Gastroesophageal sphincter (tissue), 4 donors: Measurements from ENCODE around the gene TGFB3. TPM values are rescaled to one million over a fixed set of nuclear protein-coding genes. Genes with fewer than 3 reads are reported as not detected.
A peak's percentile ranks its signal among the peaks of the same experiment; 100 is the strongest.

Experiments
- ATAC-seq: fragments of 150-250 bp; one replicate; pipeline ENCODE4 v1.9.1; 2016; ENCODE audit warnings: mild to moderate bottlenecking, moderate library complexity
- H3K27ac ChIP-seq, 4 donors: fragments of 200-600 bp; sonication (generic) in 3 of 4; 1 replicate in 3 of 4; 2 replicates in 1 of 4; pipeline ENCODE4 v1.5.1; 2016 to 2019
- H3K27me3 ChIP-seq: fragments of 200-600 bp; sonication (generic); one replicate; pipeline ENCODE4 v1.5.1; 2019
- H3K36me3 ChIP-seq, 2 donors: fragments of 200-600 bp; sonication (generic); one replicate each; pipeline ENCODE4 v1.5.1; 2019; ENCODE audit warnings: control low read depth in 1 of 2
- H3K4me1 ChIP-seq, 3 donors: fragments of 200-600 bp; sonication (generic); 1 replicate in 2 of 3; 2 replicates in 1 of 3; pipeline ENCODE4 v1.5.1; 2016 to 2019; ENCODE audit warnings: control low read depth in 2 of 3
- H3K4me3 ChIP-seq, 2 donors: fragments of 200-600 bp; sonication (generic); one replicate each; pipeline ENCODE4 v1.5.1; 2019; ENCODE audit warnings: mild to moderate bottlenecking in 1 of 2, moderate library complexity in 1 of 2
- H3K9me3 ChIP-seq, 3 donors: fragments of 200-600 bp; sonication (generic); one replicate each; pipeline ENCODE4 v1.5.1; 2017 to 2019; ENCODE audit warnings: control low read depth in 2 of 3
- EP300 ChIP-seq: sonication (generic); formaldehyde crosslinking; IDR thresholded peaks from one replicate; pipeline ENCODE4 v1.6.1; 2017; ENCODE audit warnings: antibody characterized with exemption, mild to moderate bottlenecking
- POLR2A ChIP-seq, 2 donors: fragments of 450-650 bp; IDR thresholded peaks; one replicate each; pipeline ENCODE4 v1.6.1; 2017; ENCODE audit warnings: antibody characterized with exemption in 2 of 2, mild to moderate bottlenecking in 2 of 2, moderate library complexity in 1 of 2
- POLR2AphosphoS5 ChIP-seq: sonication (generic); formaldehyde crosslinking; IDR thresholded peaks from one replicate; pipeline ENCODE4 v1.6.1; 2017; ENCODE audit warnings: antibody characterized with exemption
- WGBS, 2 donors: methylation state at CpG; one replicate each; pipeline ENCODE4 v1.1.5; 2018; ENCODE audit warnings: low coverage in 1 of 2; 5-methylcytosine and 5-hydroxymethylcytosine counted together
- total RNA-seq, 4 donors: library from RNA; depleted of rRNA; stranded (reverse); fragments of >200 nt; gene quantifications; one replicate each; pipeline ENCODE4 v1.1.0, GENCODE V29; 2016
- TF ChIP-seq, protein P1 (sequence below), 4 experiments: fragments of 200-600 bp in 2 of 4; fragments of 450-650 bp in 2 of 4; sonication (generic) in 1 of 4; IDR thresholded peaks; one replicate each; pipeline ENCODE4 v1.5.1; 2017 to 2019; ENCODE audit warnings: antibody characterized with exemption in 4 of 4, mild to moderate bottlenecking in 2 of 4, moderate library complexity in 2 of 4

TGFB3 gene
- total RNA-seq, 4 donors from 2014 or later: 24.1 to 38.3 (median 27.6) TPM

DNA sequence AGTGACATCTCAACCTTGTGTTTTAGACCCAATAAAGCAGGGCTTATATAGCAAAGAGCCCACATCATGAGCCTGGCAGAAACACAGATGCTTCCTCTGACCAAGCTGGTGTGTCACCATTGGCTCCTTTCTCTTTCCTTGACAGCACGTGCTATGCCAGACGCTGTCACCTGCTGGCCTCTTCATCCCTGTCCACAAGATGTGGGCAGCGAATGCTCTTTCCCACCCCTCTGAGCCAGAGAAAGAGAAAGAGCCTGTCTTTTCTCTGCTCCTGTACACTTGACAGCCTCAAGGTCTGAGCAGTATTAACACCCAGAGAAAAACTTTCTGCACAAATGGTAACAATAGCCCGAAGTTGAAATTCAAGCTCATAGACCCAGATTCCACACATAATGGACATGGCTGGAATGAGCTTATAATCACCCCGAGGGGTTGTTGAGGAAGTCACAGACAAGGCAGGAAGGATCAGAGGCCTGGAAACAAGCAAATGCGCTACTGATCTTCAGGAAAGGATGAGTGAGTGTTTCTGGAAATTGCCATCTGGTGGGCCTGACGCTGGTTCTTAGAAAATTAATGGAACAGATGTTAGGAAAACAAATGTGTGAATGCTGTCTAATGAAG is 8.9 kb downstream of the TGFB3 start:
- ATAC-seq: no peak

DNA sequence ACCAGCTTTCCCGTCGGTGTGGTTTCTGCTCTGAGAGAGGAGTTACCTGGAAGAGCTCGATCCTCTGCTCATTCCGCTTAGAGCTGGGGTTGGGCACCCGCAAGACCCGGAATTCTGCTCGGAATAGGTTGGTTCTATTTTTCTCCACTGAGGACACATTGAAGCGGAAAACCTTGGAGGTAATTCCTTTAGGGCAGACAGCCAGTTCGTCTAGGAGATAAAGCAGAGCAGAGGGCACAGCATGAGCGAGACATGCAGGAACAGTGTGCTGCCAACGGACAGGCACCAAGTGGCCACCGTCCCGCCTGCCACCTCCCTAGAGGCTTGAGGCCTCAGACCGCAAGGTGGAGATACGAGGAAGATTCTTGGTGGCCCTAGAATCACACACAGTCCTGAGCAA is 10.3 kb downstream of the TGFB3 start:
- Histone ChIP-seq H3K27me3 (no peaks in the 10 kb centered on the region), H3K4me1 (peaks cover 0 to 10% (median 0%) of the 10 kb centered on the region in 3 donors), H3K27ac (no peak overlapping the region), H3K36me3 (peaks cover 0 to 52% of the 10 kb centered on the region in 2 donors), H3K9me3 (no peaks in the 10 kb centered on the region), H3K4me3 (no peak overlapping the region)
- TF ChIP-seq POLR2AphosphoS5 (no peak), EP300 (no peak), POLR2A (IDR thresholded peaks at IDR 0.05) (no peak)
- TF ChIP-seq, protein P1, sequence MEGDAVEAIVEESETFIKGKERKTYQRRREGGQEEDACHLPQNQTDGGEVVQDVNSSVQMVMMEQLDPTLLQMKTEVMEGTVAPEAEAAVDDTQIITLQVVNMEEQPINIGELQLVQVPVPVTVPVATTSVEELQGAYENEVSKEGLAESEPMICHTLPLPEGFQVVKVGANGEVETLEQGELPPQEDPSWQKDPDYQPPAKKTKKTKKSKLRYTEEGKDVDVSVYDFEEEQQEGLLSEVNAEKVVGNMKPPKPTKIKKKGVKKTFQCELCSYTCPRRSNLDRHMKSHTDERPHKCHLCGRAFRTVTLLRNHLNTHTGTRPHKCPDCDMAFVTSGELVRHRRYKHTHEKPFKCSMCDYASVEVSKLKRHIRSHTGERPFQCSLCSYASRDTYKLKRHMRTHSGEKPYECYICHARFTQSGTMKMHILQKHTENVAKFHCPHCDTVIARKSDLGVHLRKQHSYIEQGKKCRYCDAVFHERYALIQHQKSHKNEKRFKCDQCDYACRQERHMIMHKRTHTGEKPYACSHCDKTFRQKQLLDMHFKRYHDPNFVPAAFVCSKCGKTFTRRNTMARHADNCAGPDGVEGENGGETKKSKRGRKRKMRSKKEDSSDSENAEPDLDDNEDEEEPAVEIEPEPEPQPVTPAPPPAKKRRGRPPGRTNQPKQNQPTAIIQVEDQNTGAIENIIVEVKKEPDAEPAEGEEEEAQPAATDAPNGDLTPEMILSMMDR (IDR thresholded peaks at IDR 0.05): no peak
- ATAC-seq: no peak
- 78% methylated on average over 4 of the region's 15 CpGs; no CpG with 5 or more reads in 1 of the 2 donors for WGBS, 2 donors

More for the DNA sequence above, 8.9 kb downstream of the TGFB3 start:
- peaks cover 0 to 24% (median 0%) of the 10 kb centered on the region in 3 donors for H3K4me1 ChIP-seq
- no peak overlapping the region for H3K4me3 ChIP-seq
- peaks cover 0 to 38% of the 10 kb centered on the region in 2 donors for H3K36me3 ChIP-seq
- no peak for TF ChIP-seq EP300
- TF ChIP-seq, protein P1 (IDR thresholded peaks at IDR 0.05): no peak
- no peak for TF ChIP-seq POLR2A (IDR thresholded peaks at IDR 0.05)
- no peak for TF ChIP-seq POLR2AphosphoS5
- 13 to 22% methylated on average over 6 of the region's 7 CpGs for WGBS, 2 donors
- no peaks in the 10 kb centered on the region for H3K9me3 ChIP-seq
- no peak overlapping the region for H3K27ac ChIP-seq
- H3K27me3 ChIP-seq: no peaks in the 10 kb centered on the region

DNA sequence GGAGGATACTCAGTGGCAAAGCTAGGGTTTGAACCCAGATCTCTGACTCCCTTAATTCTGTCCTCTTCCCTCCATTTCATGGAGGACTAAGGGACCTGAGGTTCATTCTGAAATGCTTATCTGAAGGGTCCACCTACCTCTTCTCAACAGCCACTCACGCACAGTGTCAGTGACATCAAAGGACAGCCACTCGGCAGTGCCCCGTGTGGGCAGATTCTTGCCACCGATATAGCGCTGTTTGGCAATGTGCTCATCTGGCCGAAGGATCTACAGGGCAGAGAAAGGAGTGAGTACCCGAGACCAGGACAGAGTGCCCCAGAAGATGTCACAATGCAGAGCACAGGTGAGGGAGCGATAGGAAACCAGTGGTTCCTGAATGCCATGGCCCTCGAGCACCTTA is 10.8 kb downstream of the TGFB3 start:
- ATAC-seq: no peak
- H3K36me3 ChIP-seq: peaks cover 0 to 57% of the 10 kb centered on the region in 2 donors
- 73 to 100% methylated on average over 1 to 3 of the region's 9 CpGs for WGBS, 2 donors

DNA sequence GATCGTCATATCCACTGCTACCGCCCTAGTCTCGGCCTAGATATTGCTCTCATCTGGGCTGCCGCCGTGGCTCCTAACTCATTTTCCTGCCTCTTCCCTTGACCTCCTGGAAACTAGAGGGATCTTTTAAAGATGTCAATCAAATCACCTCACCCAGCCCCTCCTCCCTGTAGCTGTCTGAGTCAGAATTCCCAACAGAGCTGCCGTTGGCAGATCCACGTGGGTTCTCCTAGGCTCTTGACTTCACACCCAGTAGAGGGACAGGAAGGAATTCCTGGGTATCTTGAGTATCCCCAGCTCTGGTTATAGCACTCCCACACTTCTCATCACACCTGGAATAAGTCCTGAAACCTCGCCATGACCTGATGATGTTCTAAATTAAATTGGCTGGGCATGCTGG is 11.9 kb downstream of the TGFB3 start:
- Histone ChIP-seq H3K27me3 (no peaks in the 10 kb centered on the region), H3K9me3 (no peaks in the 10 kb centered on the region), H3K27ac (peak overlapping the region in 1 of 4 donors; percentile 25), H3K4me3 (no peak overlapping the region), H3K4me1 (peaks cover 0 to 9% (median 0%) of the 10 kb centered on the region in 3 donors), H3K36me3 (peaks cover 0 to 68% of the 10 kb centered on the region in 2 donors)
- TF ChIP-seq, protein P1 (IDR thresholded peaks at IDR 0.05): no peak
- TF ChIP-seq POLR2AphosphoS5 (no peak), POLR2A (IDR thresholded peaks at IDR 0.05) (no peak), EP300 (no peak)
- peak; percentile 11 for ATAC-seq
- 68% methylated on average over 8 of the region's 8 CpGs; no CpG with 5 or more reads in 1 of the 2 donors for WGBS, 2 donors

More for the DNA sequence above, 10.8 kb downstream of the TGFB3 start:
- Histone ChIP-seq H3K27ac (no peak overlapping the region), H3K4me3 (no peak overlapping the region), H3K27me3 (no peaks in the 10 kb centered on the region), H3K4me1 (peaks cover 0 to 9% (median 0%) of the 10 kb centered on the region in 3 donors), H3K9me3 (no peaks in the 10 kb centered on the region)
- no peak for TF ChIP-seq POLR2AphosphoS5
- TF ChIP-seq, protein P1 (IDR thresholded peaks at IDR 0.05): no peak
- TF ChIP-seq POLR2A (IDR thresholded peaks at IDR 0.05): no peak
- no peak for TF ChIP-seq EP300

DNA sequence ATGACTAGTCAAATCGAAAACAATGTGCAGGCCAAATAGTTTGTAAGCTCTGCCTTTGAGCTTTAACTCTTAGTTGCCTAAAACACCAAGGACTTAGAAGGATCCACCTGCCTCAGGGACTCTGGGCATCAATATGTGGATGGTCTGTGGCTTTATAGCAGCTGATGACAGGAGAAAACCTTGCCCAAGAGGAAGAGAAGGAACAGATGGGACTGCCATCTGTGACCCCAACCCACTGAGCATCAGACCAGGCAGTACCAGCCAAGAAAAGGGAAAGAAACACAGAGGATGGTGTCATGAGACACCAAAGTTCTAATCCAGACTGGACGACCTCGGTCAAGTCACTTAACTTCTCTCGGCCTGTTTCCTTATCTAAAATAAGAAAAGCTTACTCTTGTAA is 12.7 kb downstream of the TGFB3 start:
- peaks cover 0 to 76% of the 10 kb centered on the region in 2 donors for H3K36me3 ChIP-seq

More for the DNA sequence above, 12.7 kb downstream of the TGFB3 start:
- ATAC-seq: no peak
- no peaks in the 10 kb centered on the region for H3K9me3 ChIP-seq
- H3K4me3 ChIP-seq: no peak overlapping the region
- peaks cover 0 to 9% (median 0%) of the 10 kb centered on the region in 3 donors for H3K4me1 ChIP-seq
- no peaks in the 10 kb centered on the region for H3K27me3 ChIP-seq
- H3K27ac ChIP-seq: peak overlapping the region in 3 of 4 donors; percentile 25 to 54 (median 48)
- 61 to 69% methylated on average over 4 of the region's 4 CpGs for WGBS, 2 donors
- TF ChIP-seq, protein P1 (IDR thresholded peaks at IDR 0.05): no peak
- TF ChIP-seq EP300 (no peak), POLR2AphosphoS5 (no peak), POLR2A (IDR thresholded peaks at IDR 0.05) (no peak)
